ENCODE data around the gene RPL37A. TPM values are rescaled to one million over a fixed set of nuclear protein-coding genes. Genes with fewer than 3 reads are reported as not detected.

RPL37A gene
- total RNA-seq, 2 donors from 2014 or later: 2,589 to 2,765 TPM

DNA sequence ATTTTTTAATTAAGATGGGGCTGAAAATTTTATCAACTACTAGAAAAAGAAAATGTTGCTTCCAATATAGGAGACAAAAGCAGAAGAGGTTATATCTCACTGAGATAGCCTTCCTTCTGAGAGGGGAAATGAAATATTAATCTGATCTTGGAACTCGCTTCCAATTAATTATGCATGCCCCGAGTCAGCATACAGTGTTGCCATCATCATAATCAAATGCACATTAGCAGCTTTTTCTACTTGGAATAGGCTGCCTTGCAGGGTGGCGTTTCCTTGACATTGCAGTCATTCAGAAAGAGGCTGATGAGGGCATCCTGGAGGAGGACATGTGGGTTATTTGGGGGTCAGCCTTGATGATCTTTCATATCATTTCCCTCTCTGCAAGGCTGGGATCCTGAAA, 18.4 kb upstream of the RPL37A start:
- Histone ChIP-seq H3K27me3 (ENCODE audit: control insufficient read depth, insufficient read depth, low read length, poor library complexity, severe bottlenecking) (no peaks in the 10 kb centered on the region), H3K27ac (ENCODE audit: low read depth, low read length) (no peak overlapping the region), H3K36me3 (ENCODE audit: control insufficient read depth, insufficient read depth, low read length) (peaks cover 53% of the 10 kb centered on the region), H3K9ac (ENCODE audit: extremely low read depth, low read length, poor library complexity, severe bottlenecking) (no peak overlapping the region), H3K4me1 (ENCODE audit: control insufficient read depth, insufficient read depth, low read length) (peaks cover 5% of the 10 kb centered on the region), H3K4me3 (ENCODE audit: low read length) (no peak overlapping the region), H3K9me3 (ENCODE audit: control insufficient read depth, low read length) (no peaks in the 10 kb centered on the region)
- 94% methylated on average over 3 of the region's 3 CpGs; no CpG with 5 or more reads in 1 of the 2 experiments for WGBS, 2 experiments (ENCODE audit: insufficient coverage in 1 of 2, insufficient read length in 1 of 2)
- peaks cover 42% of the 10 kb centered on the region for H3K36me3 Mint-ChIP-seq (ENCODE audit: low read depth)
- H3K4me1 Mint-ChIP-seq: no peaks in the 10 kb centered on the region
- TF ChIP-seq, protein P1, sequence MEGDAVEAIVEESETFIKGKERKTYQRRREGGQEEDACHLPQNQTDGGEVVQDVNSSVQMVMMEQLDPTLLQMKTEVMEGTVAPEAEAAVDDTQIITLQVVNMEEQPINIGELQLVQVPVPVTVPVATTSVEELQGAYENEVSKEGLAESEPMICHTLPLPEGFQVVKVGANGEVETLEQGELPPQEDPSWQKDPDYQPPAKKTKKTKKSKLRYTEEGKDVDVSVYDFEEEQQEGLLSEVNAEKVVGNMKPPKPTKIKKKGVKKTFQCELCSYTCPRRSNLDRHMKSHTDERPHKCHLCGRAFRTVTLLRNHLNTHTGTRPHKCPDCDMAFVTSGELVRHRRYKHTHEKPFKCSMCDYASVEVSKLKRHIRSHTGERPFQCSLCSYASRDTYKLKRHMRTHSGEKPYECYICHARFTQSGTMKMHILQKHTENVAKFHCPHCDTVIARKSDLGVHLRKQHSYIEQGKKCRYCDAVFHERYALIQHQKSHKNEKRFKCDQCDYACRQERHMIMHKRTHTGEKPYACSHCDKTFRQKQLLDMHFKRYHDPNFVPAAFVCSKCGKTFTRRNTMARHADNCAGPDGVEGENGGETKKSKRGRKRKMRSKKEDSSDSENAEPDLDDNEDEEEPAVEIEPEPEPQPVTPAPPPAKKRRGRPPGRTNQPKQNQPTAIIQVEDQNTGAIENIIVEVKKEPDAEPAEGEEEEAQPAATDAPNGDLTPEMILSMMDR (conservative IDR thresholded peaks at IDR 0.05): no peak
- H3K27ac Mint-ChIP-seq: no peak overlapping the region
- H3K9me3 Mint-ChIP-seq: no peaks in the 10 kb centered on the region
- DNase-seq: no peak
- no peaks in the 10 kb centered on the region for H3K27me3 Mint-ChIP-seq (ENCODE audit: insufficient read depth)
- H3K4me3 Mint-ChIP-seq: no peak overlapping the region

DNA sequence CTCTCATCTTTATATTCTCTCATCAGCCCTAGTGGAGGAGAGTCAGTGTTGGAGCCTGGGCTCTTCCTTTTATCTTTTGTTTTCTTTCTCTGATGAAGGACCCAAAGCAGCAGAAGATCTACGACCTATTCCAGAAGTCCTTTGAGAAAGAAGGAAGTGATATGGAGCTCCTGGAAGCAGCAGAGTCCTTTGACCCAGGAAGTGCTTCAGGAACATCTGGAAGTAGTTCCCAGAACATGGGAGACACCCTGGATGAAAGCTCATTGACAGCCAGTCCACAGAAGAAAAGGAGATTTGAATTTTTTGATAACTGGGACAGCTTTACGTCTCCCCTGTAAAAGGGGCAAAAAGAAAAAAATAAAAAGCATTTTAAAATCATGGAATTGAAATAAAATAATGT, 16.0 kb upstream of the RPL37A start:
- Histone ChIP-seq H3K4me1 (ENCODE audit: control insufficient read depth, insufficient read depth, low read length) (peaks cover 5% of the 10 kb centered on the region), H3K9me3 (ENCODE audit: control insufficient read depth, low read length) (no peaks in the 10 kb centered on the region), H3K9ac (ENCODE audit: extremely low read depth, low read length, poor library complexity, severe bottlenecking) (no peak overlapping the region), H3K4me3 (ENCODE audit: low read length) (no peak overlapping the region), H3K27ac (ENCODE audit: low read depth, low read length) (no peak overlapping the region), H3K36me3 (ENCODE audit: control insufficient read depth, insufficient read depth, low read length) (peaks cover 46% of the 10 kb centered on the region), H3K27me3 (ENCODE audit: control insufficient read depth, insufficient read depth, low read length, poor library complexity, severe bottlenecking) (no peaks in the 10 kb centered on the region)
- H3K27me3 Mint-ChIP-seq (ENCODE audit: insufficient read depth): no peaks in the 10 kb centered on the region
- H3K4me1 Mint-ChIP-seq: no peaks in the 10 kb centered on the region
- H3K36me3 Mint-ChIP-seq (ENCODE audit: low read depth): peaks cover 30% of the 10 kb centered on the region
- no peaks in the 10 kb centered on the region for H3K9me3 Mint-ChIP-seq
- WGBS, 2 experiments (ENCODE audit: insufficient coverage in 1 of 2, insufficient read length in 1 of 2): 90 to 92% methylated on average over 2 of the region's 2 CpGs
- H3K27ac Mint-ChIP-seq: no peak overlapping the region
- H3K4me3 Mint-ChIP-seq: no peak overlapping the region
- TF ChIP-seq, protein P1 (conservative IDR thresholded peaks at IDR 0.05): no peak
- DNase-seq: no peak

DNA sequence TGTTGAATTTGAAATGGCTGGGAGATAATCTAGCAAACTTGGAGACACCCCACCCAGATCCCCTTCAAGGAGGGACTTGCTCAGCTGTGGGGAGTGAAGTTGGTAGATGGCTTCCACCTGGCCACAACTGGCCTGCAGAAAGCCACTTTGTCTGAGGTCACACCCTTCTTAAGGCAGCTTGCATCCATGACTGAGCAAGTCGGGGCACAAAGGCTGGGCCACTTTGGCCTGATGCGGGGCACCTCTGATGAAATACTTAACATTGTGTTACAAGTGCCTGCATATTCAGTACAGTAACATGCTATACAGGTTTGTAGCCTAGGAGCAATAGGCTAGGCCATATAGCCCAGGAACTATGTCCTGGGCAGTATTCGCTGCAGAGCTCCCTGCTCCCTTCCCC, 13.4 kb upstream of the RPL37A start:
- WGBS, 2 experiments (ENCODE audit: insufficient coverage in 1 of 2, insufficient read length in 1 of 2): 89 to 100% methylated on average over 3 of the region's 3 CpGs
- no peak overlapping the region for H3K27ac Mint-ChIP-seq
- H3K9ac ChIP-seq (ENCODE audit: extremely low read depth, low read length, poor library complexity, severe bottlenecking): no peak overlapping the region

More for the DNA sequence above, 13.4 kb upstream of the RPL37A start:
- H3K27me3 ChIP-seq (ENCODE audit: control insufficient read depth, insufficient read depth, low read length, poor library complexity, severe bottlenecking): no peaks in the 10 kb centered on the region
- DNase-seq: no peak
- no peaks in the 10 kb centered on the region for H3K9me3 ChIP-seq (ENCODE audit: control insufficient read depth, low read length)
- no peak overlapping the region for H3K4me3 ChIP-seq (ENCODE audit: low read length)
- TF ChIP-seq, protein P1 (conservative IDR thresholded peaks at IDR 0.05): no peak
- peaks cover 24% of the 10 kb centered on the region for H3K36me3 ChIP-seq (ENCODE audit: control insufficient read depth, insufficient read depth, low read length)
- H3K27me3 Mint-ChIP-seq (ENCODE audit: insufficient read depth): no peaks in the 10 kb centered on the region
- no peak overlapping the region for H3K27ac ChIP-seq (ENCODE audit: low read depth, low read length)
- no peaks in the 10 kb centered on the region for H3K9me3 Mint-ChIP-seq
- H3K4me1 Mint-ChIP-seq: no peaks in the 10 kb centered on the region
- H3K36me3 Mint-ChIP-seq (ENCODE audit: low read depth): peaks cover 17% of the 10 kb centered on the region
- no peaks in the 10 kb centered on the region for H3K4me1 ChIP-seq (ENCODE audit: control insufficient read depth, insufficient read depth, low read length)
- no peak overlapping the region for H3K4me3 Mint-ChIP-seq

All from endodermal cell (in vitro differentiated cells).